HFFc6 (cell line): ENCODE results near the gene CGRRF1. TPM values are rescaled to one million over a fixed set of nuclear protein-coding genes. Genes with fewer than 3 reads are reported as not detected.

Experiments used
- DNase-seq: peaks from one replicate; pipeline ENCODE4 v3.0.0-alpha.2; 2018
- H3K27ac Mint-ChIP-seq: 2 replicates; pipeline ENCODE4 v1.8.0; 2020; ENCODE audit warnings: mild to moderate bottlenecking, mixed read lengths
- H3K27me3 Mint-ChIP-seq: 2 replicates; pipeline ENCODE4 v1.8.0; 2021; ENCODE audit warnings: mild to moderate bottlenecking, moderate library complexity, mixed read lengths; ENCODE audit not compliant: insufficient read depth
- H3K36me3 Mint-ChIP-seq: 2 replicates; pipeline ENCODE4 v1.8.0; 2021; ENCODE audit warnings: low read depth, mixed read lengths
- H3K4me1 Mint-ChIP-seq: 2 replicates; pipeline ENCODE4 v1.8.0; 2020; ENCODE audit warnings: low read depth, mixed read lengths
- H3K4me3 Mint-ChIP-seq: 2 replicates; pipeline ENCODE4 v1.8.0; 2020; ENCODE audit warnings: mild to moderate bottlenecking, moderate library complexity, mixed read lengths
- H3K9me3 Mint-ChIP-seq: 2 replicates; pipeline ENCODE4 v1.8.0; 2020; ENCODE audit warnings: mild to moderate bottlenecking, mixed read lengths
- total RNA-seq, 6 experiments: library from RNA; stranded (reverse); fragmentation: NEBNext Ultra II Directional; extraction: Animal tissue kit (Norgen Biotek cat#: 25700); gene quantifications; 2 replicates in 1 of 6; 3 replicates in 5 of 6; pipeline ENCODE4 v1.2.3, GENCODE V29; 2021
- TF ChIP-seq, protein P1 (sequence below): fragments of 200-600 bp; sonication (generic); IDR thresholded peaks from 2 replicates; pipeline ENCODE4 v1.5.0; 2021; ENCODE audit warnings: antibody characterized with exemption, mild to moderate bottlenecking

CGRRF1 gene
- total RNA-seq, 6 experiments from 2014 or later: 11.3 to 13.1 (median 12.1) TPM

DNA sequence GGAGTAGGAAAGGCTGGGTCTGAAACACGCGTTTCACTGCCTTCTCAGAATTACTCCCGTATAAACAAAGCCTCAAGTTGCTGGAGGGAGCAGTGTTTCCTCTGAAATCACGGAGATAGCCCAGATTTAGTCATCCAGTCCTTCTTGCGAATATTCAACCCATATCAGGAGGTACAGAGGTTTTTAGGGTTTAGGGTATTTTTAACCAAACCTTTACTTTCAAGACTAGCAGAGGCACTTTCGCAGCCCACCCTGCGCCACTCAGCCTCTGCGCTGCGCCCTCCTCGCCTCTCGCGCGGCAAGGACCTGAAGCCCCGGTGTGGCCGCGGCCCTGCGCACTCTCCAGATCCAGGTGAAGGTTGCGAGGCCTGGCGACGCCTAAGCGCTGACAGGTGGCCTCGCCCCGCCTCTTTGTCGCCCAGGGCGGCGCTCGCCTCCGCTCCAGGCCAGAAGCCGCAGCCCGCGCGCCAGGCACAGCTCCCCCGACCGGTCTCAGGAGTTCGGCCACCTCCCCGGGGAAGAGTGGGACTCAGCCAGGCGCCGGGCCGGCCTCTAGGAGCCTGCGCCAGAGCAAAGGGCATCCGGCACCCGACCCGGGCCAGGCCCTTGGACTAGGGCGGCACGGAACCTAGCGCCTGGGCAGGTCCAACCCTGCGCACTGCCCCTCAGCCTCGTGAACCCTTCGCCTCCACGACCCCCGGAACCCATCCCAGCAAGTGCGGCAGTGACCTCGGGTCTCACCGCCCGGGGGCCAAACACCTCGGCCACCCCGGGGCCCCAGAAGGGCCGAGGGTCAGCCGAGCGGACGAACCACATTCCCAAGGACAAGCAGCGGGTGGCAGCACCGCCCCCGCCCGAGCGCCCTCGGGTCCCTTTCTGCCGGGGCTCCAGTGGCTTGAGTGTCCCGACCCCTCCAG is 55.4 kb downstream of the CGRRF1 start:
- peaks cover 4% of the 10 kb centered on the region; the same call in 1 of the 2 replicates for H3K27me3 Mint-ChIP-seq
- TF ChIP-seq, protein P1, sequence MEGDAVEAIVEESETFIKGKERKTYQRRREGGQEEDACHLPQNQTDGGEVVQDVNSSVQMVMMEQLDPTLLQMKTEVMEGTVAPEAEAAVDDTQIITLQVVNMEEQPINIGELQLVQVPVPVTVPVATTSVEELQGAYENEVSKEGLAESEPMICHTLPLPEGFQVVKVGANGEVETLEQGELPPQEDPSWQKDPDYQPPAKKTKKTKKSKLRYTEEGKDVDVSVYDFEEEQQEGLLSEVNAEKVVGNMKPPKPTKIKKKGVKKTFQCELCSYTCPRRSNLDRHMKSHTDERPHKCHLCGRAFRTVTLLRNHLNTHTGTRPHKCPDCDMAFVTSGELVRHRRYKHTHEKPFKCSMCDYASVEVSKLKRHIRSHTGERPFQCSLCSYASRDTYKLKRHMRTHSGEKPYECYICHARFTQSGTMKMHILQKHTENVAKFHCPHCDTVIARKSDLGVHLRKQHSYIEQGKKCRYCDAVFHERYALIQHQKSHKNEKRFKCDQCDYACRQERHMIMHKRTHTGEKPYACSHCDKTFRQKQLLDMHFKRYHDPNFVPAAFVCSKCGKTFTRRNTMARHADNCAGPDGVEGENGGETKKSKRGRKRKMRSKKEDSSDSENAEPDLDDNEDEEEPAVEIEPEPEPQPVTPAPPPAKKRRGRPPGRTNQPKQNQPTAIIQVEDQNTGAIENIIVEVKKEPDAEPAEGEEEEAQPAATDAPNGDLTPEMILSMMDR: peak; percentile 58
- H3K4me1 Mint-ChIP-seq: peaks cover 40% of the 10 kb centered on the region
- no peaks in the 10 kb centered on the region for H3K9me3 Mint-ChIP-seq
- peaks cover 15% of the 10 kb centered on the region for H3K36me3 Mint-ChIP-seq
- H3K4me3 Mint-ChIP-seq: peak overlapping the region; percentile 90
- peak overlapping the region; percentile 90 for H3K27ac Mint-ChIP-seq
- DNase-seq: peak; percentile 74

DNA sequence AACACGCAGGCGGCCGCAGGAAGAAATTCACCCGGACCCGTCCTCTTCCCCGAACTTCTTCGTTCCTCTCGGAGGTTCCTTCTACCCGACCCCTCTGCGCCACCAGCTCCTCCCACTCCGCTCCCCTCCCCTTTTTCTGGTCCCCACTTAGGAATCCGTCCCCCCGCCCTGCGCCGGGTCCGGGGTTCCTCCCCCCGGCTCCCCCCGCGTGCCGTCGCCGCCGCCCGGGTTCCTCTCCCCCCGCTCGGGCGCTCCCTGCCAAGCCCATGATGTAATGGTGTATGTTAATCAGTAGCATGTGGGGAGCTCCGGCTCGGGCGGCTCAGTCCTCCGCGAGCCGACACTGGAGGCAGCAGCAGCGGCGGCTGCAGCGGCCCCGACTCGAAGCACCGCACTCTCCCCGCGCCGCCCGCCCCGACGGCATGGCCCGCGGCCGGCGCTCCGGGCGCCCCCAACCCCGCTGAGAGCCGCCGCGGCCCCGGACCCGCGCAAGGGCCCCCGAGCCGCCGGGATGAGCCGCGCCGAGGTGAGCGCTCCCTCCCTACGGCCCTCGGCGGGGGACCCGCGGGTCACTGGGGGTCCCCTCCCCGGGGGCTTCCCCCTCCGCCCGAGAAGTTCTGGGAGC is 56.2 kb downstream of the CGRRF1 start:
- peaks cover 4% of the 10 kb centered on the region; the same call in 1 of the 2 replicates for H3K27me3 Mint-ChIP-seq
- peak; percentile 89 for DNase-seq
- H3K27ac Mint-ChIP-seq: peak overlapping the region; percentile 90
- H3K4me3 Mint-ChIP-seq: peak overlapping the region; percentile 90
- peaks cover 47% of the 10 kb centered on the region for H3K4me1 Mint-ChIP-seq
- H3K36me3 Mint-ChIP-seq: peaks cover 15% of the 10 kb centered on the region
- TF ChIP-seq, protein P1: no peak
- no peaks in the 10 kb centered on the region for H3K9me3 Mint-ChIP-seq

DNA sequence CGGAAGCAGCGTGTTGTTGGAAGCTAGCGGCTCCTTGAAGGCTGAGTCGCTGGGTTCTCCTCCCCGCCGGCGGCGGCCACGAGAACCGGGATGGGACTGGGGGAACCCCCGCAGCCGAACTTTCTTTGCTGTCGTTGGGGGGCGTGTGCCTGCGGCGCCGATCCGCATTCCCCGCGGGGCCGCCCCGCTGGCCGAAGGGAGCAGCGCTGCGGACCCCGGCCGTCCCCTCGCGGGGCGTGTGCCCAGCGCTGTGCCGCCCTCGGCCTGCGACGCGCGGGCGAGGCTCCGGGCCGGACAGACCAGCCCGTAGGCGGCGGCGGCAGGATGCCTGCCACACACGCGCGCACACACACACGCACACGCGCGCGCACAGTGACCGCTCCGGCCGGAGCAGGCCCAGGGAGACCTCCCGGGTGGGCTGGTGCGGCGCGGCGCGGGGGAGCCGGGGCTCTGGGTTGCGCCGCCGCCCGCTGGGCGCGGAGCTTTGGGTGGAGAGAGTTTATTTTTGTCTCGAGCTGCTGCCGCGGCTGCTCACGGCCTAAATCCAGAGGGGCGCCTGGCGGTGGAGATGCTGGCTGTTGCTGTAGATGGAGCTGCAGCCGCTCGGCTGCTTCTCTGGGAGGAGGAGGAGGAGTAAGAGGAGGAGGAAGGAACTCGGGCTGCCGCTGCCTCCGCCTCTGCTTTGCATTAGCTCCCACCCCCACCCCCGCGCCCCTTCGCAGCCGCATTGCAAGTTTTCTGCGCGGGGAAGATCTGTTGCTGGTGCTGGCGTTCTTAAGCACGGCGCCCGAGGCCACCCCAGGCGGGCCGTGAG is 56.9 kb downstream of the CGRRF1 start, which contains the start of gene SAMD4A:
TSS of gene SAMD4A (plus strand) at position 719 of the 814 bp plus-strand sequence. CDS start 789 bp downstream, outside the sequence.
- Mint-ChIP-seq H3K4me3 (peak within 1 kb of the TSS; percentile 99), H3K9me3 (no peaks in the 10 kb centered on the region), H3K27me3 (peaks cover 4% of the 10 kb centered on the region; the same call in 1 of the 2 replicates), H3K36me3 (peaks cover 16% of the 10 kb centered on the region), H3K27ac (peak within 1 kb of the TSS; percentile 95), H3K4me1 (peaks cover 54% of the 10 kb centered on the region)
- DNase-seq: peak; percentile 82
- TF ChIP-seq, protein P1: peak; percentile 35; the same call in 1 of the 2 replicates

DNA sequence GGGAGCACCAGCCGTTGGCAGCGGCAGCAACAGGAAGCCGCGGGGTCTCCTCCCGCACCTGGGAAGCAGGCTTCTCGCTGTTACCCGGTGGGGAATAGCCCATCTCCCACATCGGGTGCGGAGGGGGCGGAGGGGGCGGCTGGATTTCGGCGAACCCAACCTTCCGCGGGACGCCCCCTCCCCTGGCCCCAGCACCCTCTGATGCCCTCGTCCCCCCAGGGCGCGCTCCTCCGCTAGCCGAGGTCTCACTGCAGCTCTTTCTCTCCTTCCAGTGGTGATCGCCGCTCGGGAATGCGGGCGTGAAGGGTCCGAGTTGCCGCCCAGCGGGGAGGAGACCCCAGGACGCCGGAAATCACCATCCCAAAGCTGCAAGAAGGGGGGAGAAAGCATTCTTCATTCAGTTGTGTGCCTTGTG is 57.5 kb downstream of the CGRRF1 start:
- TF ChIP-seq, protein P1: no peak
- no peak for DNase-seq
- peak overlapping the region; percentile 95 for H3K27ac Mint-ChIP-seq
- H3K27me3 Mint-ChIP-seq: peaks cover 4% of the 10 kb centered on the region; the same call in 1 of the 2 replicates
- peaks cover 56% of the 10 kb centered on the region for H3K4me1 Mint-ChIP-seq
- peaks cover 5% of the 10 kb centered on the region for H3K9me3 Mint-ChIP-seq
- peak overlapping the region; percentile 99 for H3K4me3 Mint-ChIP-seq
- peaks cover 22% of the 10 kb centered on the region for H3K36me3 Mint-ChIP-seq
